Thoracic aorta (tissue), 2 donors: ENCODE data around the gene MUC2. TPM values are rescaled to one million over a fixed set of nuclear protein-coding genes. Genes with fewer than 3 reads are reported as not detected.

Experiments
- ATAC-seq: fragments of 150-250 bp; one replicate; pipeline ENCODE4 v1.8.0; 2017; ENCODE audit warnings: low read depth; ENCODE audit not compliant: insufficient number of reproducible peaks, low FRiP score
- DNase-seq: peaks from one replicate; pipeline ENCODE4 v3.0.0-alpha.2; 2020; ENCODE audit warnings: low spot score
- H3K27ac ChIP-seq, 2 donors: fragments of 200-600 bp; sonication (generic); 1 replicate in 1 of 2; 2 replicates in 1 of 2; pipeline ENCODE4 v1.5.1; 2016; ENCODE audit warnings: mild to moderate bottlenecking in 2 of 2, moderate library complexity in 2 of 2
- H3K27me3 ChIP-seq: fragments of 200-600 bp; sonication (generic); replicated peaks from 2 replicates; pipeline ENCODE4 v1.6.0; 2016; ENCODE audit warnings: mild to moderate bottlenecking; ENCODE audit not compliant: insufficient read depth
- H3K36me3 ChIP-seq: fragments of 200-600 bp; sonication (generic); one replicate; pipeline ENCODE4 v1.5.1; 2016
- H3K4me1 ChIP-seq, 2 donors: fragments of 200-600 bp; sonication (generic); 1 replicate in 1 of 2; 2 replicates in 1 of 2; pipeline versions ENCODE4 v1.5.1 to v1.6.0; 2016; ENCODE audit warnings: low read depth in 2 of 2, mild to moderate bottlenecking in 1 of 2; ENCODE audit not compliant: control insufficient read depth in 1 of 2
- H3K4me3 ChIP-seq: fragments of 200-600 bp; sonication (generic); 2 replicates; pipeline ENCODE4 v1.5.1; 2016; ENCODE audit warnings: mild to moderate bottlenecking
- H3K9me3 ChIP-seq: fragments of 200-600 bp; sonication (generic); 2 replicates; pipeline ENCODE4 v1.5.1; 2016
- CTCF ChIP-seq: fragments of 200-600 bp; sonication (generic); IDR thresholded peaks from one replicate; pipeline ENCODE4 v1.5.1; 2019; ENCODE audit warnings: antibody characterized with exemption
- total RNA-seq, 2 donors: library from RNA; depleted of rRNA; stranded (reverse); fragments of >200 nt; gene quantifications; one replicate each; pipeline versions ENCODE4 v1.1.0 to v1.2.3, GENCODE V29; 2016

The MUC2 gene
- total RNA-seq, 2 donors from 2014 or later: not detected

GRCh38 chr11:1121813-1122663 lies 47.4 kb downstream of the MUC2 start:
- H3K27me3 ChIP-seq: peaks cover 3% of the 10 kb centered on the region
- no peak overlapping the region for H3K27ac ChIP-seq
- no peak for ATAC-seq
- H3K9me3 ChIP-seq: no peaks in the 10 kb centered on the region
- no peak for TF ChIP-seq CTCF
- no peak for DNase-seq
- H3K36me3 ChIP-seq: no peaks in the 10 kb centered on the region
- no peaks in the 10 kb centered on the region for H3K4me1 ChIP-seq
- H3K4me3 ChIP-seq: no peak overlapping the region

GRCh38 chr11:1122664-1123002 lies 48.0 kb downstream of the MUC2 start:
- H3K4me3 ChIP-seq: no peak overlapping the region
- peaks cover 3% of the 10 kb centered on the region for H3K27me3 ChIP-seq
- H3K9me3 ChIP-seq: no peaks in the 10 kb centered on the region
- no peak overlapping the region for H3K27ac ChIP-seq
- no peak for TF ChIP-seq CTCF
- H3K36me3 ChIP-seq: no peaks in the 10 kb centered on the region
- ATAC-seq (no peak), DNase-seq (no peak)
- no peaks in the 10 kb centered on the region for H3K4me1 ChIP-seq

- no peak for DNase-seq
- no peak for TF ChIP-seq CTCF
- H3K9me3 ChIP-seq: no peaks in the 10 kb centered on the region
Observed at GRCh38 chr11:1123970-1124369, 49.3 kb downstream of the MUC2 start.

More at GRCh38 chr11:1123970-1124369, 49.3 kb downstream of the MUC2 start:
- Histone ChIP-seq H3K4me3 (no peak overlapping the region), H3K4me1 (no peaks in the 10 kb centered on the region), H3K27ac (no peak overlapping the region), H3K27me3 (peaks cover 3% of the 10 kb centered on the region), H3K36me3 (no peaks in the 10 kb centered on the region)
- no peak for ATAC-seq

Other genes with a start within 250 kb of the MUC2 start
- 10 to 100 TPM in 1 of 2 donors, 1 to 10 TPM in 1; 9.6 to 11.6 TPM for gene CRACR2B, start 247.0 kb upstream of the MUC2 start, total RNA-seq
- gene CD151, start 241.9 kb upstream of the MUC2 start, total RNA-seq: 1,000 to 10,000 TPM in 1 of 2 donors, 100 to 1,000 TPM in 1; 532 to 1,455 TPM
- 10 to 100 TPM; 20.8 to 63.0 TPM for gene POLR2L, start 232.3 kb upstream of the MUC2 start, total RNA-seq
- gene TSPAN4, start 232.0 kb upstream of the MUC2 start, total RNA-seq: 100 to 1,000 TPM in 1 of 2 donors, 10 to 100 TPM in 1; 55.5 to 107 TPM
- 100 to 1,000 TPM in 1 of 2 donors, 10 to 100 TPM in 1; 61.2 to 195 TPM for gene CHID1, start 164.1 kb upstream of the MUC2 start, total RNA-seq
- 100 to 1,000 TPM in 1 of 2 donors, 10 to 100 TPM in 1; 99.0 to 109 TPM for gene AP2A2, start 149.0 kb upstream of the MUC2 start, total RNA-seq
- gene MUC6, start 38.2 kb upstream of the MUC2 start, total RNA-seq: 10 to 100 TPM in 1 of 2 donors, not detected in 1; 13.1 TPM
- gene MUC5AC, start 83.1 kb downstream of the MUC2 start, total RNA-seq: 10 to 100 TPM in 1 of 2 donors, not detected in 1; 45.9 TPM
- not detected for gene MUC5B, start 148.2 kb downstream of the MUC2 start, total RNA-seq
- 10 to 100 TPM; 46.0 to 46.3 TPM for gene TOLLIP, start 234.8 kb downstream of the MUC2 start, total RNA-seq